ENCODE measurements around the gene ECE1. TPM values are rescaled to one million over a fixed set of nuclear protein-coding genes. Genes with fewer than 3 reads are reported as not detected.
A peak's percentile ranks its signal among the peaks of the same experiment; 100 is the strongest.

ECE1 gene
- total and polyA plus RNA-seq, 10 donors, result 17.2 to 142 (median 105) TPM

GRCh38 chr1:21327566-21328323 is 37.5 kb upstream of the ECE1 start:
- Histone ChIP-seq H3K27me3 (replicated peaks in 1 of 7) (no peaks in the 10 kb centered on the region), H3K4me3 (no peak overlapping the region), H3K4me1 (peaks cover 47 to 98% (median 83%) of the 10 kb centered on the region in 6 donors), H3K27ac (peak overlapping the region in 3 of 8 donors; percentile 87 to 95 (median 91)), H3K9me3 (no peaks in the 10 kb centered on the region), H3K36me3 (peaks cover 0 to 9% (median 0%) of the 10 kb centered on the region in 6 donors)
- intact Hi-C loops (cut with DNase I; ENCODE audit: low total_unique reads), result no loop called here
- DNase-seq, result no peak
- TF ChIP-seq POLR2A (IDR thresholded peaks at IDR 0.05) (no peak), CTCF (IDR thresholded peaks at IDR 0.05 in 8 of 11, conservative IDR thresholded peaks at IDR 0.05 in 3 of 11) (no peak), POLR2AphosphoS5 (IDR thresholded peaks at IDR 0.05) (no peak)
- 92 to 97% (median 96%) methylated on average over 15 of the region's 15 CpGs for WGBS, 5 donors

GRCh38 chr1:21326861-21327344 is 36.6 kb upstream of the ECE1 start:
- H3K36me3 ChIP-seq, result peaks cover 0 to 9% (median 0%) of the 10 kb centered on the region in 6 donors
- 84 to 93% (median 86%) methylated on average over 8 to 10 of the region's 10 CpGs for WGBS, 5 donors
- H3K27ac ChIP-seq, result peak overlapping the region in 4 of 8 donors; percentile 8 to 95 (median 89)
- peaks cover 48 to 100% (median 86%) of the 10 kb centered on the region in 6 donors for H3K4me1 ChIP-seq
- TF ChIP-seq CTCF (IDR thresholded peaks at IDR 0.05 in 8 of 11, conservative IDR thresholded peaks at IDR 0.05 in 3 of 11), result no peak
- no peak for TF ChIP-seq POLR2A (IDR thresholded peaks at IDR 0.05)
- TF ChIP-seq POLR2AphosphoS5 (IDR thresholded peaks at IDR 0.05), result peak in 1 of 3 donors; percentile 9
- no peak overlapping the region for H3K4me3 ChIP-seq
- intact Hi-C loops (cut with DNase I; ENCODE audit: low total_unique reads), result no loop called here
- no peak for DNase-seq
- no peaks in the 10 kb centered on the region for H3K27me3 ChIP-seq (replicated peaks in 1 of 7)
- H3K9me3 ChIP-seq, result no peaks in the 10 kb centered on the region

GRCh38 chr1:21325731-21326387 is 35.6 kb upstream of the ECE1 start:
- H3K27me3 ChIP-seq (replicated peaks in 1 of 7), result no peaks in the 10 kb centered on the region
- H3K9me3 ChIP-seq, result no peaks in the 10 kb centered on the region
- H3K4me3 ChIP-seq, result peak overlapping the region in 2 of 8 donors; percentile 7 to 50
- peak overlapping the region; percentile 58 to 95 (median 88) for H3K27ac ChIP-seq
- H3K36me3 ChIP-seq, result peaks cover 0 to 7% (median 0%) of the 10 kb centered on the region in 6 donors
- H3K4me1 ChIP-seq, result peaks cover 42 to 94% (median 82%) of the 10 kb centered on the region in 6 donors
- intact Hi-C loops (cut with DNase I; ENCODE audit: low total_unique reads), result no loop called here
- DNase-seq, result no peak
- 60 to 84% (median 64%) methylated on average over 16 to 19 of the region's 19 CpGs for WGBS, 5 donors
- TF ChIP-seq POLR2AphosphoS5 (IDR thresholded peaks at IDR 0.05), result peak in 1 of 3 donors; percentile 21
- no peak for TF ChIP-seq CTCF (IDR thresholded peaks at IDR 0.05 in 8 of 11, conservative IDR thresholded peaks at IDR 0.05 in 3 of 11)
- no peak for TF ChIP-seq POLR2A (IDR thresholded peaks at IDR 0.05)

Data from spleen (tissue), 11 donors.